Skin epidermis (tissue), 12 donors: Measurements from ENCODE around the gene GRIK4.
"Not testable (repeated sequence)": the region's sequence is repeated elsewhere in the genome, so short reads cannot be mapped to it uniquely, and the experiment has no call there.

Source experiments
- H3K27ac ChIP-seq, 21 experiments: fragments of 200-600 bp; sonication (generic) in 11 of 21; one replicate each; pipeline ENCODE4 v1.5.0; 2020; ENCODE audit warnings: mild to moderate bottlenecking in 3 of 21, inconsistent platforms in 2 of 21, moderate library complexity in 2 of 21
- H3K4me3 ChIP-seq, 7 experiments: fragments of 200-600 bp; sonication (generic) in 2 of 7; one replicate each; pipeline ENCODE4 v1.5.0; 2020; ENCODE audit warnings: inconsistent platforms in 2 of 7, mild to moderate bottlenecking in 2 of 7, moderate library complexity in 1 of 7

GRIK4 gene

DNA sequence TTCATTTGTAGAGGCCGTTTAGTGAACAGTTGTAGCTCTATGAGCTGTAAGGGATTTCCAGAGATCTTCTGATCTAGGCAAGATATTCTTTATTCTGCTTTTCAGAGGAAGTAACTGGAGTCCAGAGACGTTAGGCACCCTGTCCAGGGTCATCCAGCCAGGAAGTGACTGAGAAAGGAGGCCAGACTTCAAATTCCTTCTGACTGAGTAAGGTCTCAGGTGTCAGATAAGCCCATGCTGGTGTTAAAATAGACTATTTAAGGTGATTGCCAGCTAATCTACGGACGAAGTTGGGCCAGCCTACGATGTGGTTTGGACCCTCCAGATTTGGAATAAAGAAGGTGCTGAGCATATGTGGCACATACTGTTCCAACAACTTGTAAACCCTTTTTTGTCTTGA lies 54.6 kb downstream of the GRIK4 start:
- Histone ChIP-seq H3K4me3 (no peak overlapping the region), H3K27ac (no peak overlapping the region)

DNA sequence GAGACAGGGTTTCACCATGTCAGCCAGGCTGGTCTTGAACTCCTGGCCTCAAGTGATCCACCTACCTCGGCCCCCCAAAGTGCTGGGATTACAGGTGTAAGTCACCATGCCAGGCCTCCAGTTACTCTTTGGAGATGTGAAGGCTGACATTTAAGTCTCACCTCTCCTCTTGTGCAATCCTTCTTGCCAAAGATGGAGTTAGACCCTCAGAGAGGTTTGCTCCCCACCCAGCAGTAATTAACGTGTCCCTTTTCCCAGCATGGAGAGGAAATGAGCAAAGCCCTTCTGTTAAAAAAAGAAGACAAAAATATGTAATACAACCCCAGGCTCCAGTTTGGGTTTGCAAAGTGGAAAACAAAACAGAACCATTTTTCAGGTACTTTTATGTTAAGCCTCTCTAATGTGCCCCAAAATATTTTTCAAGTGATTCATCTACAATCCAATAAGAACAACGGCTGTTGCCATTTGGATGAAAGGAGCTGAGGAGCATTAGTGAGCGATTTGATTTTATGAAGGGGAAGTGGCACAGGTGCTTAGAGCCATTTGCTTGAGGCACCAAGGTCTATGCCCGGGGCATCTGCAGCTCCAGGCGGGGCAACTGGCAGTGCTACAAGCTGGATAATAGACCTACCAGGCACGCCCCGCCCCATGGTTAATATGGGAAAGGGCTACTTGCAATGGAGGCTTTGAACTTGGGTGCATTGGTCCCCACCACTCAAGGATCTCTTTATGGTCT lies 57.2 kb downstream of the GRIK4 start:
- no peak overlapping the region for H3K27ac ChIP-seq

DNA sequence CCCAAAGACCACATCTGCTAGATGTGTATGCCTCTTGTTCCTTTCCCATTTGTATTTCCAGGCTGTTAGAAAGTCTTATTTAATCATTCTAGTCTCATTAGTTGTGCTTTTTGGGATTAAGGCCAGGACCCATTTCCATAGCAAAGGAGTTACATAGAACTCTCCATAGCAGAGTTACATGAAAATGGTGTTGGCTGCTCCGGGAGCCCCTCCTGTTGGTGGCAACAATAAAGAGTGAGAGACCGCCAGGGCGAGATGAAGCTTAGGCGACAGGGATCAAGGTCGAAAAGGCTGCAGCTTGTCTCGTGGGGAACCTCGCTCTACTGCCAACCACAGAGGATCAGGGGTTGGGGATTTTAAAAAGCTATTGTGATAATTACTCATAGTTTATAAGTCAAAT lies 58.3 kb downstream of the GRIK4 start:
- Histone ChIP-seq H3K27ac (no peak overlapping the region), H3K4me3 (no peak overlapping the region)

More for the DNA sequence above, 57.2 kb downstream of the GRIK4 start:
- H3K4me3 ChIP-seq = no peak overlapping the region

DNA sequence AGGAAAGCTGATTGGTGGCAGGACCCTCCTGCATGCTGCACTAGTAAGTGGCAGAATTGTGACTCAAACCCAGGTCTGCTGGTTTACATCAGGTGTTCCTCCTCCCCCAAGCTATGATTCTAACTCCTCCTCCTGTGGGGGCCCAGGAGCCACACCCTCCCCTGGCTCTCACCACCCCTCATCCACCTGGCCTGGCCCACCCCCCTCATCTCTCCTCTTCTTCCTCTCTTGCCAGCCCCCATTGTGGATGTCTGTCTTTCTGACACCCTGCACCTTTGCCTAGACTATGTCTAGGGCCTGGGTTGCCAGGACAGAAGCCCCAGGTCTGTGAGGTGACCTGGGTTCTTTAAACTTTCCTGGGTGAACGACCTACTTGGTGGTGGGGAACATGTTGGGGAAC lies 59.9 kb downstream of the GRIK4 start:
- H3K4me3 ChIP-seq = no peak overlapping the region
- no peak overlapping the region for H3K27ac ChIP-seq

DNA sequence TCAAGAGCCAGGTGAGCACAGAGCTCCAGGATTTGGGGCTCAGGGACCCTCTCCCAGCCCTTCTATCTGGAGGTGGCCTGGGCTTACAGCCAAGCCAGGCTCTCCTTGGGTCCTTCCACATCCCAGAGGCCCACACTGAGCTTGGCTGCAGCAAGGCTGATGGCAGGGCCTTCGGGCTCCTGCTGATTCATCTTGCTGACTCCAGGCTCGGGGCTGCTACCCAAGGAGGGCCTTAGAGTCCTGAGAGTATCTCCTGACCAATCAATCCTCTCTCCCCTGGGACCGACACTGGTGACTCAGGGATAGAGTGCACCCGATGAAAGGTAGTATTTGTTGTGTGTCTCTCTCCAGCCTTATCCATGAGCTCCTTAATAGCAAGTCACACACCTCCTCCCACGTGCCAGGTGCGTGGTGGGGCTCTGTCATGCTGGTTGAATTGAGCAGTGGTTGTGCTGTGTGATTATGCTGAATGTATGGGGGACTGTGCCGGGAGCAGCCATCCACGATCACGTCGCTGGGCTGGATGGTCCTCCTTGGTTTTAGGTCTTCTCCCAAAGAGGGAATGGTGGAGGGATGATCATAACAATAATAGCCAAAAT lies 62.3 kb downstream of the GRIK4 start:
- Histone ChIP-seq H3K27ac (no peak overlapping the region), H3K4me3 (no peak overlapping the region)

DNA sequence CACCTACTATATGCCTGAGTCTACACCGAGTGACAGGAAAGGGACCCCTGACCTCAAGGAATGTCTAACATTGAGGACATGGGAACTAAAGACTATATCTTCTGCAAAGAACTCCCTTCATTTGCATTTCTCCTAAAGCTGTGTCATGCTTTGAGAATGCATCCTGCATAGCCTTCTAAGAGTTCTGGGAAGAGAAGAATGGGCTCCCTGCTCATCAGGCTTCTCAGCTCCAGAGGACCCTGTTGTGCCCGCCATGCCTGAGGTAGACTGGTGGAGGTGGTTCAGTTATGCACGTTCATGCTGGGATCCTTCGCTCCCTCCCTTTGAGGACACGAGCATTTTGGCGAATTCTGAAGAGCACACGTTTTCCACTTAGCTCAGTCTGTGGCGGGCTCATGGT lies 63.3 kb downstream of the GRIK4 start:
- Histone ChIP-seq H3K4me3 (no peak overlapping the region), H3K27ac (no peak overlapping the region)

DNA sequence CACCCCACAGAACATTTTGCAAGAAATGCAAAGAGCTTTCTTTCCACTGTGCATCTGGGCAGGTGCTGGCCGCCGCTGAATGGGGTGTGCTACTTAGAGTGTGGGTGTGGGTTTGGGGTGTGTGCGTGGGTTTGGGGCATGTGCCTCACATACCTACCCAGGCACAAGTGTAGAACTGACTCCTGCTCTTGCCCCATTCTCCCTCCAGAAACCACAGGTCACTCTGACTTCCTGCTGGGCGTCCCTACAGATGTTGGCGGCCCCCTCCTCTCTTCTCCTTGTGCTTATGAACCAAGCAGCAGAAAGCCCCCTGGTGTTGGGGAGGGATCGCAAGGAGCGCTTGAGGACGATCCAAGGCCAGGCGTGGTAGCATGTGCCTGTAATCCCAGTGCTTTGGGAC lies 63.9 kb downstream of the GRIK4 start:
- H3K27ac ChIP-seq = no peak overlapping the region

DNA sequence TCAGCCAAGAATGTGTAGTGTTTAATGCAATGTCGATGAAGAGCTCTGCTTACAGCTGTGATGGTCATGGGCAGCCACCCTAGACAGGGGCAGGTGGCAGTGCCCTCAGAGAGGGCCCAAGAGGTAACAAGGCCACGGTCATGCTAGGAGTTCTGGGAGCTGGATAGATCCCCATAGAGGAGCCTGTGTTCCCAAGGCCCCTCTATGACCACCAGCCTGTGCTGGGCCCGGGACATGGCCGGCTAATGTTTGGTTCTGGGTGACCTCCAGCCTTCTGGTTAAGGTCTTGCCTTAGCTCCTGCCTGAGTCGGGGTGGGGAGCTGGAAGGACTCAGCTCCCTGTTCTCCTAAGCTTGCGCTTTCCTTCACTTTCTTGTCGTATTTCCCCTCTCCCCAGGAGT lies 65.1 kb downstream of the GRIK4 start:
- Histone ChIP-seq H3K4me3 (no peak overlapping the region), H3K27ac (no peak overlapping the region)

More for the DNA sequence above, 63.9 kb downstream of the GRIK4 start:
- H3K4me3 ChIP-seq = no peak overlapping the region

DNA sequence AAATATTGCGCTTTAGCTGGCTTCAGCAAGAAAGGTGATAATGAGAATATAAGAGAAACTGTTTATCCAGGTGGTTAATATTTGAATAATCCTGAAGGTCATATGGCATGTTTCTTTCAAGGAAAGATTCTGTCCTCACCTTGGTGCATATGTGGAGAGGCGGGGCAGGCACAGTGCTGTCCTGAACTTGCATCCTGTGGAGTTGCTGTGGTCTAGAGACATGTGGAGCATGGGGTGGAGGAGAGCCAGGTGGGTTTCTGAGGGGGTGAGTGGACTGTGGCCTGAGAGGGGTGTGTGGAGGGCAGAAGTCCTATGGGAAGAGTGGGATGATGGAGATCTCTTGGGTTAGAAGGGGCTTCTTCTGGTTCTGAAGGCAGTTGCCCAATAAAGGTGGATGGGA lies 65.5 kb downstream of the GRIK4 start:
- Histone ChIP-seq H3K4me3 (no peak overlapping the region), H3K27ac (no peak overlapping the region)

DNA sequence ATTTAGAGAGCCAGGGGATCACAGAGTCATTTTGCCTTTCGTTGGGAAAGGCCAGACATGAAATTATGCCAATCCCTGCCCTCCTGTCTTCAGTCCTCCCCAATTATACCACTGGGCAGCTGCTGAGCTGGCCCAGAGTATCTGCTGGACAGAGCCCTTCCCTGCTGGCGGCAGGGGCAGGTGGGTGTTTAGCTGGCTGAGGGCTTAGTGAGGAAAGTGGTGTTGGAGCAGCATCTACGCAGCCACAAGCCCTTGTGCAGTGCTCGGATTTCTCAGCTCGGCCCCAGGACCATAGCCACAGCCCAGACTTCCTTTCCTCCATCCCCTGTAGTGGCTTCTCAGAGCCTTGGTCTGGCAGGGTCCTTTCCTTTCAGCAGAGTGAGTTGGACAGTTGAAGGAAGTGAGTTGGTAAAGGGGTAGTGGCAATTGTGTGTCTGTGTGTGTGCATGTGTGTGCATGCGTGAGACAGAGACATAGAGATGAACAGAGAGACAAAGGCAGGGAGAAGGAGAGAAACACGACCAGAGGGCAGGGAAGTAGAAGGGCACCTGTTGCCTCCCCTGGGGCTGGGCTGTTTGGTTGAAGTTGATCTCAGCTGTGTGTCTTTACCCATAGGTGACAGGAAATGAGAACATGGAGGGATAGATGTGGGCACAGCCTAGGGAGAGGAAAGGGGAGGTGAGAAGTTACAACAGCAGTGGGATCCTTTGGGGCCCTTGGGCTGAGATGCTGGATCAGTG lies 66.2 kb downstream of the GRIK4 start:
- no peak overlapping the region for H3K4me3 ChIP-seq
- no peak overlapping the region for H3K27ac ChIP-seq

DNA sequence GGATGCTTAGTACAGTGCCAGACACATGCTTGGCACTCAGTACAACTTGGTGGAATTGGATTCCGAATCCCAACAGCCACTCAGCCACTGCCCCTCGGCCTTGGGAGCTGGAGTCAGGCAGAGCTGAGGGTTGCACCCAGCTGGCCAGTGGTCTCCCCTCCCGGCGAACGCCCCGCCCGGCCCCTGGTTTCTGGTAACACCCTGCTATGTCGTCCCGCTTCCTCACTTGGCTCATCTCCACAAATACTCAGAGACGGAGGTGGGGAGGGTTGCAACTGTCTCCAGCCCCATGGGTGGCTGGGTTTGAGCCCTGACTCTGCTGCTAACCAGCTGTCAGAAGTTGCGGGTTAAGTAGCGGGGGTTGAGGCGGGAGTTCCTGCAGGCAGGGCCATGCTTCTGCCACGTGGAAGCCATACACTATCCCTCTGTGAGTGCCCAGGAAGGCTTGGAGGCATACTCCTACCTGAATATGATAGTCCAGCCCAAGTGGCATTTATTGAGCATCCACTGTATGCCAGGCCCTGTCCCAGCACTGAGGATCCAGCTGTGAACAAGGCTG lies 67.1 kb downstream of the GRIK4 start:
- Histone ChIP-seq H3K27ac (no peak overlapping the region), H3K4me3 (no peak overlapping the region)

DNA sequence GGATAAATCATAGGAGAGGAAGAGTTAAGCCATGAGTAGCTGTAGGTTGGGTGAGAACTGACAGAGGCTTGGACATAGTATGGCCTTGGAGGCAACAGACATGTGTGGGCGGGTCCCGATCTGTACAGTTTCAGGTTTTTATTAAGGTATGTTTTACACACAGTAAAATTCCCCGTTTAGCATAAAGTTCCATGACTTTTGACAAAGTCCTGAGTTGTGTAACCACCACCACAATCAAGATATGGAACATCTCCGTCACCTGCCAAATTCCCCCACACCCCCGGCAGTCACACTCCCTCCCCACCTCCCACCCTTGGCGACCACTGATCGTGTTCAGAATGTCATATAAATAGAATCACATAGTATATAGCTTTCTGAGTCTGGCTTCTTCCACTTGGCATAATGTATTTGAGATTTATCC lies 68.1 kb downstream of the GRIK4 start:
- H3K4me3 ChIP-seq = no peak overlapping the region
- no peak overlapping the region for H3K27ac ChIP-seq

DNA sequence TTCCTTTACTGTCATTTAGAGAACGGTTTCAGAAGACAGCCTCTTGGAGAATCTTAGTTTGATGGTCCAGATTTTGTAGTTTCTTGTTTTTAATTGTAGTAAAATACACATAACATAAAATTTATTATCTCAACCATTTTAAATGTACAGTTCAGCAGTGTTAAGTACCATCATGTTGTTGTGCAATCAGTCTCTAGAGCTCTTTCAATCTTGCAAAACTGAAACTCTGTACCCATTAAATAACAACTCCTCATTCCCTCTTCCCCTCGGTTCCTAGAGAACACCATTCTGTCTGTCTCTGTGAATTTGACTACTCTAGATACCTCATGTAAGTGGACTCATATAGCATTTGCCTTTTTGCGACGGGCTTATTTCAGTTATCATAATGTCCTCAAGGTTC lies 69.8 kb downstream of the GRIK4 start:
- no peak overlapping the region for H3K4me3 ChIP-seq
- H3K27ac ChIP-seq = no peak overlapping the region

DNA sequence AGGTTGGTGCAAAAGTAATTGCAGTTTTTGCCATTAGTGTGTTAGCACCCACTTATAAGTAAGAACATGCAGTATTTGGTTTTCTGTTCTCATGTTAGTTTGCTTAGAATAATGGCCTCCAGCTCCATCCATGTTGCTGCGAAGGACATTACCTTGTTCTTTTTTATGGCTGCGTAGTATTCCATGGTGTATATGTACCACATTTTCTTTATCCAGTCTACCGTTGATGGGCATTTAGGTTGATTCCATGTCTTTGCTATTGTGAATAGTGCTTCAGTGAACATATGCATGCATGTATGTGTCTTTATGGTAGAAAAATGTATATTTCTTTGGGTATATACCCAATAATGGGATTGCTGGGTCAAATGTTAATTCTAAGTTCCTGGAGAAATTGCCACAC lies 71.0 kb downstream of the GRIK4 start:
- not testable (repeated sequence) for H3K27ac ChIP-seq, H3K4me3 ChIP-seq

DNA sequence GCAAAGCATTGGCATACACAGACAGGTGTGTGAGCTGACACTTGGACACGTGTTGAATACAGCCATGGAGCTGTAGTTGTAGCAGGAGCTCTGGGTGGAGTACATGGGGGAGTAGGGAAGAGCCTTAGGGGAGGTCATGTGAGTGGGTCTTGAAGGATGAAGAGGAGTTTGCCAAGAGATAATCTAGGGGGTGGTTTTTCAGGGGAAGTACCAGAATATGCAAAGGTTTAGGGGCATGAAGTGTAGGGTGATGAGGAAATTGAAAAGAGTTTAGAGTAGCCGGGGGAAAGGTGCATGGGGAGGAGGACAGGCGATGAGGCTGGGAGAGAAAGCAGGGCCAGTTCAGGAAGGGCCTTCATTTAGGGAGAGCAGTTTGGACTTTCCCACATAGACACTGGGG lies 74.5 kb downstream of the GRIK4 start:
- no peak overlapping the region for H3K27ac ChIP-seq
- no peak overlapping the region for H3K4me3 ChIP-seq

DNA sequence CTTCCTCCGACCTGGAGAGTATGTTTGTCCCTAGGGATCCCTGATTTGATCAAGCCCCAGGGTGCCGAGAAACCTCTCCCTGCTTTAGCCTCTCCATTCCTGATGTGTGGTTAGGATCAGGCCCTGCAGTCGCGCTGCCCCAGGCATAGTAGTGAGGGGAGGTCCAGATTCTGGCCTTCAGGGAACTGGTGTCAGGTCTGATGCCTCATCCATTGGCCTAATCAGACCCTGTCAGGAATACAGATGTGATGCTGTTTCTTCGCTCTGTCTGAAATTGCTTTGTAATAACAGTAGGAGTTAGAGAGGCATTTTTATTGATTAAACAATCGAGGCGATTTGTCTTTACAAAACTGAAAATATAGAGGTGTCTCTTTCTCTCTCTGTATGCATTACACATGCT lies 75.2 kb downstream of the GRIK4 start:
- no peak overlapping the region for H3K4me3 ChIP-seq
- no peak overlapping the region for H3K27ac ChIP-seq

DNA sequence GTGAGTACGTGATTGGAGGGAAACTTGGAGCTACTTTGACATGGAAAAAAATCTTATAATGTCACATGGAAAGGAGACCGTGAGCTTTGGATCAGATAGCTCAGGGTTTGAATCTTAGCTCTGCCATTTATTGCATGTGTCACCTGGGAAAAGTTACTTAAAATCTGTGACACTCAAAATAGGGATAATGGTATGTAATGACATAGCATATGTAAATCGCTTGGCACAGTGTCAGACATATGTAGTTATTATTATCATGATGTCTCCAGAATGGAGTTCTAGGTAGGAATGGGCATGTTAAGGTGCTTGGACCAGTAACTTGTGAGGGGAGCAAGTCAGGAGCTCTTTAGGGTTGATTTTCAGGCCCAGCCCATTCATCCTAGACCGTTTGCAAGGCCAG lies 75.8 kb downstream of the GRIK4 start:
- no peak overlapping the region for H3K27ac ChIP-seq
- H3K4me3 ChIP-seq = no peak overlapping the region

DNA sequence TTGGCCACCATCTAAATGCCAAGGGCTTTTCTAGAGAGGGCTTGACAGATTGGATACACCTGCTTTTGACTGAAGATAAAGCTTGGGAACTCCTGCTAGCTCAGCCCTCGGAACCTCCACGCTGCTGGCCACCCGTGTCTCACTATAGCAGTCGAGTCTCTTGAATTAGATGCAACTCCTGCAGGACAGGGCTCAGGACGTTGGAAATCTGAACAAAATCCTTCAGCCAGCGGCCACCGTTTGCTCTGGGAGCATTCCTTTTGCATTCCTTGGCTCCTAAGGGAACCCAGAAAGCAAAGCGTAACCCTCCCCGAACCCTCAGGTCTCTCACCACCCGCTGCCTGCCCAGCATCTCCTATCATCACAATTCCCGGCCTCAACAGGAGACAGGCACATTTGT lies 77.8 kb downstream of the GRIK4 start:
- no peak overlapping the region for H3K4me3 ChIP-seq
- no peak overlapping the region for H3K27ac ChIP-seq

DNA sequence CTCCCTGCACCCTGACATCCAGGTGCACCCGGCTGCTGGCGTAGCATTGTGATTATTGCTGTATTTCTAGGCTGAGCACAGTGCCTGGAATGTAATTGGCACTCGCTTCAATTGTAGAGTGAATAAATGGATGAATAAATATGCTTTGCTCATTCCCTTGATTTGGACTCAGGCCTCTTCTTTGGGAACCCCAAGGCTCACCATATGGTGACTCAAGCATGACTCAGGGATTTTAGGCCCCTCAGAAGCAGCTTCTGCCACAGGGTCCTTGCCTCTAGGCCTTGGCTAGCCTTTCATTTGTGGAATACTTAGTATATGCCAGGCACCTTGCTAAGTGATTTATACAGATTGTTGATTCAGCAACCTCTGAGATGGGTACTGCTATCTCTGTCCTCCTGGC lies 78.9 kb downstream of the GRIK4 start:
- Histone ChIP-seq H3K27ac (no peak overlapping the region), H3K4me3 (no peak overlapping the region)

DNA sequence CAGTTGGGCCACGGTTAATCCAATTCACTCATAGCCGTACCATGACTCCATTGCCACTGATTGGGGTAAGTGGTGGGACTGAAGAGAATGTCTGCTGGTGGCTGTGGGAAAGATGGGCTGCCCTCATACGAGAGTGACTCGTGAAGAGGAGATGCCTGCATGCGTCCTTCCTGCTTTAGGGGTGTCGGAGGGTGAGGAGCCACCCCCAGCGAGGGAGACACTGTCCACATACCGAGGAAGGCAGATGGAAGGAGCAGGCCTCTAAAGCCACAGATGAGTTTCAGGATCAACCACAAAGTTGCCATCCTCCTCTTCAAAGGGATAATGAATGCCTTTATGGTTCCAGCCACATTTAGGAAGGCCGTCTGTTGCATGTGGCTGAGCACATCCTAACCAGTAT lies 83.2 kb downstream of the GRIK4 start:
- Histone ChIP-seq H3K4me3 (no peak overlapping the region), H3K27ac (no peak overlapping the region)

DNA sequence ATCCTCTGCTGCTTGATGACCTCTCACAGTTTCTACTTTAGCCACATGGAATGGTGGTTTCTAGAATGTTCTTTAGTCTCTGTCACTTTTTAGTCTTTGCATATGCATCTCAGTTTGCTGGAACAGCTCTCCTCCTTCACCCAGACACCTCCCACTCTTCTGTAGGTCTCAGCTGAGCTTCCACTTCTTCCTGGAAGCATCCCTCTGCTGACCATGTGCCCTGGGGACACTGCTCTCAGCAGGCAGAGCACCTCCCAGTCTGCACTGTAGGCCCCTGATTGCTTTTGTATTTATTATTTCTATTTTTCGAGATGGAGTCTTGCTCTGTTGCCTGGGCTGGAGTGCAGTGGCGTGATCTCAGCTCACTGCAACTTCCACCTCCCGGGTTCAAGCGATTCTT lies 84.0 kb downstream of the GRIK4 start:
- H3K4me3 ChIP-seq = no peak overlapping the region
- no peak overlapping the region for H3K27ac ChIP-seq
